Nucleus accumbens (tissue), 56 donors: ENCODE measurements around the gene ZNF804A.
A peak's percentile ranks its signal among the peaks of the same experiment; 100 is the strongest.

ENCODE experiments used
- DNase-seq, 56 donors: peaks; one replicate each; lab custom pipeline; 2025; lab: John Stamatoyannopoulos, UW

The ZNF804A gene

DNA sequence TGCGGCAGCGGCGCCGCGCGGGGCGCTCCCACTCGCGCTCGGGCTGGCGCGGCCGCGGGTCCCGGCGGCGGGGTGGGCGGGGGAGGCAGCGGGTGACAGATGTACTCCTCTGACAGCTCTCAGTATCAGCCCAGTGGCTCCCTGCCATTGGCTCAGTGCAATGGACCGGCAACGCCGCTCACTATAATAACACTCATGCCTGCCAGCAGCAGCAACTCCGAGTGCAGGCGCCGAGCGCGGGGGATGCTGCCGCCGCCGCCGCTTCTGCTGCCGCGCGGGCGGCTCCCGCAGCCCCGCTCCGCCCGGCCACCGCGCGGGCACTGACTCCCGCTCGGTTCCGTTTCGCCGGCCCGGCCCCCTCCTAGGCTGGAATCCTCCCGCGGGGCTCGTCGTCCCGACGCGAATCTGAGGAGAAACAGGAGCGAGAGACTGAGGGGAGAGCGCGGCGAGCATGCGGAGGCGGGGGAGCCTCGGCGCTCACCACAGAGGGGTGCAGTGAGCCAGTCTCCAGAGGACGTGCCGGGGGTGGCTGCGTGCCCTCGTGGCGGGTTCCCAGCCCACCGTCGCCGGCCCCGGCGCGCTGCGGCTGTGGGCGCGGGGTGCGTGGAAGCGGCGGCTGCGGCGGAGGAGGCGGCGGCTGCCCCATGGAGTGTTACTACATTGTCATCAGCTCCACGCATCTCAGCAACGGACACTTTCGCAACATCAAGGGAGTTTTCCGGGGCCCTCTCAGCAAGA, at the start of gene ZNF804A:
Gene ZNF804A (plus strand): TSS at position 214 of the 738 bp plus-strand sequence. CDS start 431 bp downstream, at position 645.
- peak in 54 of 56 donors; percentile 2 to 77 (median 44) for DNase-seq

DNA sequence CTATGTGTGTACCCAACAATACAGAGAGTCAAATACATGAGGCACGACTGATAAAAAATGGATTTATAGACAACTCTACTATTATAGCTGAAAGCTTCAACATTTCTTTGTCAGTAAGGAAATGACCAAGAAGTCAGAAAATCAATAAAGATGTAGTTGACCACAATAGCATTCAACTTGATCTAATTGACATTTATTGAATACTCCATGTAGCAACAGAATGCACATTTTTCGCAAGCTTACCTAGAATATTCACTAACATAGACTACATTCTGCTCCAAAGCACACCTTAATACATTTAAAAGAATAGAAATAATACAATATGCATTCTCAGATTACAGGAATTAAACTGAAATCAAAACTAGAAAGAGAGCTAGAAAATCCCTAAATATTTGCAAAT, 49.2 kb upstream of the ZNF804A start:
- no peak for DNase-seq

DNA sequence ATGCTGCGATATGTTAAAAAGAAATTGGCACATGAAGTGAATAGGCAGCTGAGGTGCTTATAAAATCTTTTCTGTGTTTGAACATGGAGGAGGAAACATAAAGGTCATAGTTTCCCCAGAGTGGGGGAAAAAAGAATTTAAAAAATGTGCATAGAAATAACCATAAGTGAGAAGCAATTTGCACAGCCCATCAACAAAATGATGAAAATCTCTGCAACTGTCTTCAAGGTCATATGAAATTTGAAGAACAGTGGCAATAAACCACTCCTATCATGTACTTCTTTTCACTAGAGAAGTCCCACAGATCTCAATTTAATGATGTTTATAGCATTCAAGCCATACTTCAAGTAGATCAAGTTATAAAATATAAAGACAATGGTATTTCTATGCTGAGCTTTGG, 46.7 kb upstream of the ZNF804A start:
- DNase-seq = no peak

DNA sequence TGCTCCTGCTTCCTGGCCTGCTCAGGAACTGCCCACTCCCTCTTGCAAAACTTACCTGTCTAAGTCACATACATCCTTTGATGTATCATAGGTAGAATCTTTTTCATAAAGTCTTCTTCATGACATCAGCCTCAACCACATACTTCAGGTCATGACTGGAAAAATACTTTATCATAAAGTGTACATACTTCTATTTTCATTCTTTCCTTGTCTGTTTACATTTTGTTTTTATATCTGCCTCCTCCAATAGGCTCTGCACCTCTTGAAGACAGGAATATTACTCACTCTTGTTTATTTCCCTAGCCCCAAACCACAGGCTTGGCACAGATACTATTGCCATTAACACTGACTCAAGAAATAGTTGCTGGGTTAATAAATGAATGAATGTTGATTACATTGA, 43.6 kb upstream of the ZNF804A start:
- DNase-seq = no peak

DNA sequence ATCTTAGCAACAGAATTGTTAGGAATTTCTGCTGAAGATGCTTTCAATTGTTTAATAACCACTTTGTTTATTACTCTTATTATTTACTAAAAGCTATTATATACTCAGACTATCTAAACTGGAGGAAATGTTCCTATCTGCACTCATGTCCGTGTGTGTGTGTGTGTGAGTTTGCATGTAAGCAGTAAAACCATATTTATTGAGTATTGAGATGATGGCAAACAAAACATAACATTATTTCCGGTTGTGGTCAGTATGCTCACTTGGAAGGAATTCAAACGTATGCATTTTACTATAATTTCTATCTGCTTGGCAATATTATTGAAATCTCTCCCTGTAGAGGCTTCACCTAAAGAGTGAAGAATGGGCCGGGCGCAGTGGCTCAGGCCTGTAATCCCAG, 43.0 kb upstream of the ZNF804A start:
- no peak for DNase-seq

DNA sequence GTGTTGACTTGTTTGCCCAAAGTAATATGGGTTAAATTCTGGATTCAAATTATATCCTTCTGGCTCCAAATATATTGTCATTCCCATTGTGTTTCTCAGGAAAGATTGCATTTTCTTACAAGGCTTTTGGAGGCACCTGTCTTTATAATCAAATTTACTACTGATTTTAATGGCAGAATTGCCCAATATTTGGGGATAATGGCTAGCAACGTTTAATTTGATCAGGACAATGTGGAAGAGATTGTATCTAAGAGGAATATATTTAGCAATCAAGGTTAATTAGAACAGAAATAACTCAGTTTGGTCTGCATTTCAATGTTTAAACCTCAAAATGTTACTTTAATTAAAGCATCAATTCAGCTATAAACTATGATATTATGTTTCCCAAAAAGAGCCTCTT, 41.7 kb upstream of the ZNF804A start:
- no peak for DNase-seq

DNA sequence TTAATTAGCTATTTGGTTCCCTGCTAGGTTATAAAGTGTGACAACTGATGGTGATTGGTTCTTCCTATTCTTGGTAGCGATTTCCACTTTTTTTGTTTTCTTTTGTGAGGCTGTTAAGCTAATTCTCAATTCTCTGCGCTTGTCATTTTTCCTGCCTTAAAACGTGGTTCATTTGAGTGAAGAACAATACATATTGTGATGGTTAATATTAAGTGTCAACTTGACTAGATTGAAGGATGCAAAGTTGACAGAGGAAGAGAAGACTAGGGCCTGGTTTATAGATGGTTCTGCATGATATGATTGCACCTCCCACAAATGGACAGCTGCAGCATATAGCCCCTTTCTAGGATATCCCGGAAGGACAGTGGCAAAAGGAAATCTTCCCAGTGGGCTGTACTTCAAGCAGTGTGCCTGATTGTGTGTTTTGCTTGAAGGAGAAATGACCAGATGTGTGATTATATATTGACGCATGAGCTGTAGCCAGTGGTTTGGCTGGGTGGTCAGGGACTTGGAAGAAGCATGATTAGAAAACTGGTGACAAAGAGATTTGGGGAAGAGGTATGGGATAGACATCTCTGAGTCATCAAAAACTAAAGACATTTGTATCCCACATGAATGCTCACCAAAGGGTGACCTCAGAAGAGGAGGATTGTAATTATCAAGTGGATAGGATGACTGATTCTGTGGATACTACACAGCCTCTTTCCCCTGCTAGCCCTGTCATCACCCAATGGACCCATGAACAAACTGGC, 39.4 kb upstream of the ZNF804A start:
- DNase-seq = no peak

DNA sequence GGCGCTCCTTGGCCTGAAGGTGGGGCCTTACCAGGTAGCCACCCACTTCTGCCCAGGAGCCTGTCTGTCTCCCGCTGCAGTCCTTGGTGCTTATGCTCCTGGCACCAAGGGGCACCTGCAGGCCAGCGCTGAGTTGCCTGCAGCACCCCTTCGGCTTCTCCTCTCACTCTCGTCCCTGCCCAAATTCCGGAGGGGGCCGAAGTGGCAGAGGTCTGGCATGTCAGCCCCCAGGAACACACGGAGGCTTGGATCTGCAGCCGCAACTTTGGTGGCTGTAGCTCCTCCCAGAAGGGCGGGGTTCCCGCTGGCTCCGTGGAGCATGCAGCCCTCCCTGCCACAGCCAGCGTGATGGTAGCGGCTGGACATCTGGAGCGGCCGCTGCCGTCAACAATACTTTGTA, 37.7 kb upstream of the ZNF804A start:
- no peak for DNase-seq

DNA sequence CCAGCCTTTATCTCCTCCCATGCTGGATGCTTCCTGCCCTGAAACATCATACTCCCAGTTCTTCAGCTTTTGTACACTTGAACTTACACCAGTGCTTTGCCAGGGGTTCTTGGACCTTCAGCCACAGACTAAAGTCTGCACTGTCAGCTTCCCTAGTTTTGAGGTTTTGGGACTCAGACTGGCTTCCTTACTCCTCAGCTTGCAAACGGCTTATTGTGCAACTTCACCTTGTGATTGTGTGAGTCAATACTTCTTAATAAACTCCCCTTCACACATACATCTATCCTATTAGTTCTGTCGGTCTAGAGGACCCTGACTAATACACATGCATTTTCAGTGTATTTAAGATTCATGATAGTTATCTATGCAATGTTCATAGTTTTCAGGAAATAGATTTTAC, 35.8 kb upstream of the ZNF804A start:
- DNase-seq = no peak

DNA sequence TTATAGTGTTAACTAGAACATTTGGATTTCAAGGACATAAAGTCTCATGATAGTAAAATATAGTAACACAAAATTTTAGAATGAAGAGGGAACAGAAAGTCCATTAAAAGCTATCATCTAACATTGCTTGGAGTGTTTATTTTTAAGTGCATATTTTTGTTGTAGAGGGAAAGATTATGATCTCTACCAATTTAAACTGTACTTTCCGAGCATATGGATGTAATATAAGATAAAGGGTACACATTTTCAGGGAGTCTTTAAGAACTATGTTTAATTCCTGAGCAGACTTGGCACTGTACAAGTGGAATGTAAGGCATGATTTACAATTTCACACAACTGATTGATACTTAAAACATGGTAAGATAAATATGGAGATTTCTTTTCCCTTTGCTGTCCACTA, 34.2 kb upstream of the ZNF804A start:
- no peak for DNase-seq

DNA sequence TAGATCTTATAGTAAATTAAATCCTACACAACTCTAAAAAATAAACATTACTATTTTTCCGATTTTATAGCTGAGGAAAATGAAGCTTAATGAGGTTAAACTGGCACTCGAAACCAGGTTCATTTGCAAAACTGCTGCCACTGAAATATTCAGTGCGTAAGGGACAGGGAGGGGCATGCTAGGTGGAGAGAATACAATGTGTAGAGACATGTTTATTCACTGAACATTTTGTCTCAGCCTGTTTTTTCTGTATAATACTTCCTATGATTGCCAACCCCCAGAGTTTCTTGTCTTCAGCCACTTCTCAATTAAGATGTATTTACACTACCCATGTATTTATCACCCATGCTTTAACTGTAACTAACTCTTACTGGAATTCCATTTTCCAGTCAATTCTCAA, 31.6 kb upstream of the ZNF804A start:
- no peak for DNase-seq

DNA sequence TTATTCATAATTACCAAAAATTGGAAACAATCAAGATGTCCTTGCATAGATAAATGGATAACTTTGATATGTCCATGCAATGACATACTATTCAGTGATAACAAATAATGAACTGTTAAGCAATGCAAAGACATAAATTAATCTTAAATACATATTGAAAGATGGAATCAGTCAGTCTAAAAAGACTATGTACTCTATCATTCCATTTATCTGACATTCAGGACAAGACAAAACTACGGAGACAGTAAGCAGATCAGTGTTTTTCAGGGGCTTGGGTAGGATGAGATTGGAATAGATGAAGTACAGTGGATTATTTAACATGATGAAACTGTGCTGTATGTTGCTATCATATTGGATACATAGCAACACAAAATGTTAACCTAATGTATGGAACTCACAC, 21.3 kb upstream of the ZNF804A start:
- DNase-seq = no peak

DNA sequence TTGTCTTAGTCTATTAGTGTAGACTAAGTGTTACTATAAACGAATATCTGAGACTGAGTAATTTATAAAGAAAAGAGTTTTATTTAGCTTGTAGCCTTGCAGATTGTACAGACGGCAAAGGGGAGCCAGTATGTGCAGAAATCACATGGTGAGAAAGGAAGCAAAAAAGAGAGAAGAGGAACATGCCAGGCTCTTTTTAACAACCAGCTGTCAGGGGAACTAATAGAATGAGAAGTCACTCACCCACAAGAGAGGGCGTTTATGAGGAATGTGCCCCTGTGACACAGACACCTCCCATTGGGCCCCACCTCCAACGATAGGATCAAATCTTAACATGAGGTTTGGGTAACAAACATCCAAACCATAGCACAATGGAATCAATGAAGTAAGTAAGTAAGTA, 20.6 kb upstream of the ZNF804A start:
- DNase-seq = no peak

DNA sequence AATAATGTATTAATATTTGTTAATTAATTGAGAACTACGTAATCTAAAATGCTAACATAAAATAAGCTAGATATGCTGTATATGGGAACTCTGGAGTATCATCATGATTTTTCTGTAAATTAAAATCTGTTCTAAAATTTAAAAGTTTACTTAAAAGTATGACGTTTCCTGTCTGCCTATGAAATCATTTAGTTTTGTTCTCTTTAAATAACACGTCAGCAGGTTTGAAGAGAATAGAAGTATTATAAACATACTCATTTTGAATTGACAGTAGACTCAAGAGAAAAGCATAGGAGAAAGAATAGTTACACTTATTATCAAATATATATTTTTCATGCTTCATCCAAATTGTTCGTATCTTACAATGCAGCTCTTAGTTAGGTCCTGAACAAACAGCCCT, 19.1 kb upstream of the ZNF804A start:
- no peak for DNase-seq

DNA sequence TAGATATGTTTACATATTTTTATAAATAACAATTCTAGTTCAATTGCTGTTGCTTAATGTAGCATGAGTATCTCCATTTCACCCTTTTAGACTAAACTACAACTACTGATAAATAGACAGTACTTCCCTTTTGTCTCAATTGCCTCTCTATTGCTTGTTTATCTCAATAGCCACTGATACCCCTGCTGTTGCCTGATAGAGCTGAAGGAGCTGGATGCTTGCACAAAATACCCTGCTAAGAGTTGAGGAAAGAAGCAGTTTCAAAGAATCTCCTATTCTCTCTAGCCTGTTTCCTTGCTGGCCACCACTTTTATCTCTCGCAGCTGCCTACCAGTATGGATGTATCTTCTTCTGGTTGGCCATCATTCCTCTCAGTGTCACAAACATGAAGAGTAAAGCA, 16.9 kb upstream of the ZNF804A start:
- DNase-seq = no peak

DNA sequence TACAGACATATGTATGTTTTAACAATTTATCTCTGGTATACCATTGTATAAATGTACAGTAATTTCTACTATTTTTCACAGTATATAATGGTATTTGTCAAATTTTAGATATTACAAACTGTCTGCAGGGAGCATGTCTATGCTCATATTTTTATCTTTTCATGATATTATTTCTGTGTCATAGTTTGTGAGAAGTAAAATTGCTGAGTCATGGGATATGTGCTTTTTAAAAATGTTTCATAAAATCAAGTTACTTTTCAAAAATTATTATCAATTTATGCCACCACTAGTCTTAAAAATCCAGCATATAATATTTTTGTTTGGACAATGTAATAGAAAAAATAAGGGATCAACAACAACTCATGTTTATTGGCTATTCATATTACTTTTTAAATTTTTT, 9.1 kb upstream of the ZNF804A start:
- DNase-seq = no peak

DNA sequence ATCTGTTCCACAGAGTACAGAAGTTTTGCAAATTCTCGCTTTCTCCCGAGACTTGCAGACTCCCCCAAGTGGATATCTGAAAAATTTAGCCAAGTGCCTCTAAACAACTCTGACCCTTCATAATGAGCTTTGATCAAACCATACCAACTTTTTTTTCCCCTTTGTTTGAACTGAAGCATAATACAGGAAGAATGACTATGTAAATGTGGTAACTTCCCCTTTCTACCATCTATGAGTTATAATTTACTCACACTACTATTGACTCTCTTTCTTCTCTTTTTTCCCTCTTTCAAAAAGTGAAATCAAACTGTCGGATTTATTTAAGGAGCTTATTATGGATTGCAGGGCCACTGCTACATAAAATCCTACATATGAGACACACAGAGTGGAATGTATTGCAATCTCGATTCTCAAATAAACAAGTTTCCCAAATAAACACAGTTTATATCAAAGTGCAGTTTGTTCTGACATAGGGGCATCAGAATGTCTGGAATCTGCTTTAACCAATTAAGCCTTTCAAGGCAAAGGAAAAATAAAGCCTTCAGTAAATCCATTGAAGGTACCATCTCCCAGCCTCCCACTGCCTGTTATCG, 1.4 kb upstream of the ZNF804A start:
- no peak for DNase-seq

DNA sequence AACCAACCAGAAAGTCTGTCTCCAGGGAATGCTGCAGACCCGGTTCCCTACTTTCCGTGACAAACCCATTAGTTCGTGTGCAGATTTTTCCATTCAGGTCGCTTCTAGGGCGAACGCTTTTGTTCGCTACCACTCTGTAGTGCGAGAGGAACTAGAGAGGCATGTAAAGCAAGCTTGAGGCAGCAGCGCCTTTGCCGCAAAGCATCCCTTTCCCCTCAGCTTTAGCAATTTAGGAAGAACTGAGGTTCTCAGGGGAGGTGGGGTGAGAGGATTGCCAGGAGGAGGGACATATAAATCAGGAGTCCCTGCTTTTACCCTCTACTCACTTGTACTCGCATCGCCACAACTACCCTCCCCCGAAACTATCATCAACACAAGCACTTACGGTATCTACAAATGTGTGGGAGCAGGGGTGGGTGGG, 748 bp upstream of the ZNF804A start:
- DNase-seq = peak in 44 of 56 donors; percentile 2 to 63 (median 32)

DNA sequence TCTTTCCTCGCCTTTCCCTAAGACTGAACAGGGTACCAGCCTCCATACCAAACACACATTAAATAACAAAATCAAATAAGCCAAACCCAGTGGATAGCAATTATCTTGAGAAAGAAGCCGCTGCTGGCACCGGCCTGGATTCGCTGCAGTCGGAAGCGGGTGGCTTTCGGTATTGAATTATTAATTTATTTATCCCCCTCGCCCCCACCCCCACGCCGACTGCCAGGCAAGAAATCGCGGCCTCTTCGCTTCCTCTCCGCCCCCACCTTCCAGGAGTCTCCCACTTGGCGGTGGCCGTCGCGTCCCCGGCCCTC, 370 bp upstream of the ZNF804A start:
- peak in 3 of 56 donors; percentile 42 to 70 (median 46) for DNase-seq

DNA sequence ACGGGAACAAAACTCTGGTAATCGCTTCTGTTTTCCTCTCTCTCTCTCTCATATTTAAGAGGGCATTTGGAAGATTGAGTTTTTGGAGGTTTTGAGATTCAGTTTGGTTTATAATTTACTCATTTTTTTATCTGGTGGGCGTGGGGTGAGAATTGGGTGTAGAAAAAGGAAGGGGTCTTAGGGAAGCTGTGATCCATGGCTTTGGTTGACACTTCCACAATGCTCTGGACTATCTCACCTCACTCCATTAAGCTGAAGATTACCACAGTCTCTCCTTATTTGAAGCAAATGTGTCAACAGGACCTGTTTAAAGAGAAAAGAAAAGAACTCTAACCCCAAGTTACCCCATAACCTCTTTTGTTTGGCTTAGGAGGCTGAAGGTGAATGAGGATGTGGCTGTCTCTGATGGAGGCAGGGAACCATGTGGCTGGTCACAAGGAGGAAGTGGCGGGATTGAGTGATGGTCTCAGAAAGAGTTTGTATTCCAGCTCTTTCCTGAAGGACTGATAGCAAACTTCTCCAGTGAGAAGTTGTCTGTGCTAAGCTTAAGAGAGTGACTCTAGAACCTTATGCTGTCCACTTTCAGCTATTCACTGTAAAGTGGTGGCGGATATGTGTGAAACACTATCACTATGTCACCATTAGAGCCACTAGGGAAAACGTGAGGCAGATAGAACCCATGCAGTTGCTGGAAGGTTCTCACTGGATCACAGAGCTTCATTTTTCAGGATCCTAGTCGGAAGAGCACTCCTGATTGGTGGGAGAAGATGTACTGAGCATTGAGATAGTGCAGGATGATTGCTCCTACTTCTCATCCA, 934 bp downstream of the ZNF804A start:
- DNase-seq = peak in 10 of 56 donors; percentile 0 to 38 (median 5)

DNA sequence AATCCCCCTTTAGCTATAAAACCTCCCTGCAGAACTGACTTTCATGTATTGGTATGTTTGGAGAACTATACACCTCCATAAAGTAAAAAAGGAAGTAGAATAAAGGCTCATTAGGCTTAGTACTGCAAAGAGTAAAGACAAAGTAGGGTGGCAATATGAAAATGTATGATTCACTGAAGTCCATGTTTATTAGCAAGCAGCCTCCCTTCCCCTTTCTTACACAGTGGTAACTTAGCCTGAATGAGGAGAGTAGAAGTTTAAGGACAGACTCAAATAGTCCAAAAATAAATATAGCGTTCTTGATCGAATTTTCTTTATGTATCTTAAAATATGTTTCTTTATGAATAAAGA, 1.5 kb downstream of the ZNF804A start:
- DNase-seq = no peak
